GM19043 (cell line): Measurements from ENCODE around the gene GRB14.
"Not testable (repeated sequence)": the region's sequence is repeated elsewhere in the genome, so short reads cannot be mapped to it uniquely, and the experiment has no call there.

Experiments used
- ATAC-seq: cut with Tn5 transposase; IDR thresholded peaks from one replicate; pipeline ENCODE4 v1.9.1; 2021; ENCODE audit warnings: low read depth; ENCODE audit not compliant: unreplicated experiment

Gene GRB14

GRCh38 chr2:164560902-164561301 lies 60.4 kb downstream of the GRB14 start:
- ATAC-seq = no peak

DNA sequence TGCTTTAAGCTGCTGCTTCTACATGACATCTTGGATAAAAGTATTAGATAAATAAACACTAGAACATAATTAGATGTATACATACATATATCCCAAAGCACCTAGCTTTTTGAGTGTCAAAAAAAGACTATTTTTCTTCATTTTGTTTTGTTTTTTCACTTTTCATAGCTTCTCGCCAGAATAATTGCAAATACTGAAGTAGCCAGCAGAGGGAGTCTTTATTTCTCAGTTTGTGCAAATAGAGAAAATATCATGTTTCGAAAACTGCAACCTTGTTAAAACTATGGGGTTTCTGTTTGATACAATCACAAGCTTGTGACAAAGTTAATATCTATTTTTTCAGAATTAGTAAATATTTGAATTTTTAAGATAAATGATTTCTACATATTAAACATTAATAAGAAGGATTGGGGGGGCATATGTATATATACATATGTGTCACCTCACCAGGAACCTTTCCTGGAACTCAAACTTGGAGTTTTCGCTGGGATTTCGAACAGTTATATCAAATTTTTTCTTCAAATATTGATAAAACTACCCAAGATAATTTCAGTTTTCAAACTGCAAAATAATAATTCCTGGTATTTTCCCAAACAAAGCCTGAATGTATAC lies 61.0 kb downstream of the GRB14 start:
- ATAC-seq = no peak

GRCh38 chr2:164558450-164558849 lies 62.8 kb downstream of the GRB14 start:
- ATAC-seq = no peak

- no peak for ATAC-seq
Observed at GRCh38 chr2:164554487-164554886, 66.8 kb downstream of the GRB14 start.

DNA sequence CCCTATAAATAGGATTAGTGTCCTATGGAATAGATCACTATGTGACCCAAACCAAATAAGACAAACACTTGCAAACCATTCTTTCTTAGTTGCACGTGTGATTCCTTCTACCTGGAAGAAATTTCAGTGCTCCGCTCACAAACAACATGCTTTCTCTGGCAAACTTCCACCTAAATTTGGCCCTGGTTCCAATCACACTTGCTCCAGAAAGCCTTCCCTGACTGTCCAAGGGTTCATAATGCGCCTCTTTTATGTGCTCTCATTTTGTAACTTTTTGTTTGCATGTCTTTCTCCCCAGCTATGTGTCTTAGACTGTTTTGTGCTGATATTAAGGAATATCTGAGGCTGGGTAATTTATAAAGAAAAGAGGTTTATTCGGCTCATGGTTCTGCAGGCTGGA lies 69.8 kb downstream of the GRB14 start:
- ATAC-seq = no peak

- not testable (repeated sequence) for ATAC-seq
Observed at GRCh38 chr2:164549705-164550104, 71.6 kb downstream of the GRB14 start.

- ATAC-seq = no peak
Observed at GRCh38 chr2:164545484-164545883, 75.8 kb downstream of the GRB14 start.

DNA sequence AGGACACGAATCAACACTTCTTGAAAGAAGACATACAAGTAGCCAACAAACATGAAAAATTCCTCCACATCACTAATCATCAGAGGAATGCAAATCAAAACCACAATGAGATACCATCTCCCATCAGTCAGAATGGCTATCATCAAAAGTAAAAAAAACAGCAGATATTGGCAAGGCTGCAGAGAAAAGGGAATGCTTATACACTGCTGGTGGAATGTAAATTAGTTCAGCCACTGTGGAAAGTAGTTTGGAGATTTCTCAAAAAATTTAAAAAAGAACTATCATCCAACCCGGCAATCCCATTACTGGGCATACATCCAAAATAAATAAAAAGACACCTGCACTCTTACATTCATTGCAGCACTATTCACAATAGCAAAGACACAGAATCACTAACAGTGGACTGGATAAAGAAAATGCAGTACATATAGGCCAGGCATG lies 78.7 kb downstream of the GRB14 start:
- ATAC-seq = no peak

- peak; percentile 70 for ATAC-seq
Observed at GRCh38 chr2:164538240-164538866, 82.9 kb downstream of the GRB14 start.

DNA sequence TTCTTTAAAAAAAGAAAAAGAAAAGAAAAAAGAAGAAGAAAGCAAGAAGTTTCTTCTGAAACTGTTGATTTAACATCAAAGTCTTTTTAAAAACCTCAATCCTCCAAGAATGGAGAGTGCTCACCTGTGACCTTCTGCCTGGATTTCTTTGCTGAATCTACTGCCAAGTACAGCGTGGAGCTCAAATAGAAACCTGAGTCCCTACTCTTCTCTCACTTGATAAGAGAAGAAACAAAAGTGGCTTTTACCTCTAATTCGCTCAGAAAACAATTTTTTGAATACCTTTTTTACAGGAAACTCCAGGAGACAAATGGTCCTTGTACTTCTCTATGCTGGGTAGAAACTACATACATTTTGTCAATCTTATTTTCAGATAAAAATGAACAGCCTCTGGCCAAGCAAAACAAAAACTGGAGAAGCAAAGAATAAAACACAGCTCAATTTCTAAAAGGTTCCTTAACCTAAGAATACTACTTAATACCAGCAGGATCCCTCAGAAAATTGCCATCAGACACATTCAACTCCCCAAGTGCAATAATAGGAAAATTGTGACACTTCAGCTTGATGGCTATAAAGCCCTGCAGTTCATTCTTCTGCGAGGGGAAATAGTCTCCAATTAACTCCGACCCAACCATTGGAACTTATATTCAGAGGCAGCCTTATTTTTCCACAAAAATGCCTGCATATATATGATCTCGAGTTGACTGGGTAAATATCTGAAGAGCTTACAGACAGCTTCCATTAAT lies 85.8 kb downstream of the GRB14 start:
- no peak for ATAC-seq

DNA sequence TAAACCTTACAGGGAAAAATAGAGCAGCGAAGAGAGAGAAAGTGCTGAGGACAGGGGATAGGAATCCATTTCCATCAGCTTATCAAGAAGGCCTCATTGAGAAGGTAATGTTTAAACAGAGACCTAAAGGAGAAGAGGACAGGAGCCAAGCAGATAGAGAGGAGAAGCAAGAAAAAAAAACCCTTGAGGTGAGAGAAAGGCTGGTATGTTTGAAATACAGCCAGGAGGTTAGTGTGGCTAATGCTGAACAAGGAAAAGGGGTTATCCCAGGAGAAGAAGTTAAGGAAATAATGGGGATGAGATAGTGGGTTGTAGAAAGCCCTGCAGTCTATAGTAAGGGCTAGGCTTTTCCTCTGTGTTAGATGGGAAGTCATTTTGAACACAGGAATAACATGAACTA lies 90.8 kb downstream of the GRB14 start:
- no peak for ATAC-seq

DNA sequence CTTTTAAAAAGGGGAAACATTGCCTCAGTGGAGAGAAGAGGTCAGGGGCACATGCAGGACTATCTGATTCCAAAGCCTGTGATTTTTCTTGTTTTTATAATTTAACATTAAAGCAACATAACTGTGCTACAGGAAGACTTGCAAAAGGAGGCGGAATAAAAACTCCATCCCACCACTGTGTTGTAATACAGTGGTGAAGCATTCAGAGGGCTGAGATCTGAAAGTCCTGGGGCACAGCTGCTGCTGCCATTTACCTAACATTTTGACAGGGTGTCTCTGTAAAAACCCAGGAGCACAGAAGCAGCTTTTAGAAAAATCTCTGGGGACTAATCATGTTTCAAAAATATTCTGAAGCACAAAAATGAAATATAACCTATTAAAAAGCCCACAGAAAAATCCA lies 97.6 kb downstream of the GRB14 start:
- ATAC-seq = no peak

DNA sequence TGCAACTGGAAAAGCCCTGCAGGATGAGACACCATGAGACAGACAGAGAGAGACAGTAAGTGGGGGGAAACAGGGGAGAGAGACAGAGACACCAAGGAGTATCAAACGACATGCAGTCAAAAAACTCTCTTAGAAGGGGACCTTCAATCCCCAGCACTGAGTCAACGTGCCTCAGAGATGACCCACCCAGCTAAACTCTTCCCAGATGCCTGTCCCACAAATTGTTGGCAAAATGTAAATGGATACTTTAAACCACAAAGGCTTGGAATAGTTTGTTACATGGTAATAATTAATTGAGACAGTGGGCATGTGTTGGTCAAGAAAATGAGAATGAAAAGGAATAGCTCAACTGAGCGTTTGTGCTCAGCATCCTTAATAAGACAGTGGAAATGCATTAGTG lies 98.3 kb downstream of the GRB14 start:
- no peak for ATAC-seq

- ATAC-seq = no peak
Observed at GRCh38 chr2:164522561-164522981, 98.7 kb downstream of the GRB14 start.

- ATAC-seq = no peak
Observed at GRCh38 chr2:164515734-164516133, 105.5 kb downstream of the GRB14 start.

- no peak for ATAC-seq
Observed at GRCh38 chr2:164515030-164515429, 106.3 kb downstream of the GRB14 start.

GRCh38 chr2:164514491-164514890 lies 106.8 kb downstream of the GRB14 start:
- no peak for ATAC-seq

DNA sequence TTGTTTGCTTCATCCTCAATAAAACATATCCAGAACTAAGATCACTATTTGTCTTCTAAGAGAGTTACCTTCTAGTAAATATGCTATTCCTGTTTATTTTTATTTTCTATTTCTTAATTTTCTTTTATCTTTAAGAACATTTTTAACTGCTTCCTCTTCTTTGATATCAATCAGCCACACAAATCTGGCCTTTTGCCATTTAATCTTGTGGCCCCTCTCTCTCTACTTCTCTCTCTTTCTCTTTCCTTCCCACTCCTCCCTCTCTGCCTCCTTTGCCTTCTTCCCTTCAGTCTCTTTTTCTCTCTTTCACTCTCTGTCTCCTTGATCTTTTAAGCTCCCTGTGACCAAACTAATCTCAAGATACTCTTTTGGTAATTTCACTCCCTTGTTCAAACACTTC lies 108.4 kb downstream of the GRB14 start:
- ATAC-seq = no peak

DNA sequence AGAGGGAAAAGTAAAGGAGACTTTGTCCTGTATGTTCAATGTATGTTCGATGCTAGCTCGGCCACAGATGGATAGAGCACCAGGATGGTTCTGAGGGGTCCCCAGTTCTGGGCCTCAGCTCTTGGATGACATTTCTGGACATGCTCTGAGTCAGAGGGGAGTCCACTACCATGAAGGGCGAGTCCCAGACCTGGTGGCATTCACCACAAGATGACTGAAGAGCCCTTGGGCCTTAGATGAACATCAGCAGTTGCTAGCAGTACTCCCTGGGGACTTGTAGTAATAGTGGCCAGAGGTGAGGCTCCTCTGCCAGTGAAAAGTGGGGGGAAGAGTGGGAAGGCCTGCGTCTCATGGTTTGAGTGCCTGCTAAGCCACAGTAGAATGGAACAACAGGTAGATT lies 109.5 kb downstream of the GRB14 start:
- no peak for ATAC-seq

GRCh38 chr2:164510895-164511294 lies 110.4 kb downstream of the GRB14 start:
- no peak for ATAC-seq

- ATAC-seq = no peak
Observed at GRCh38 chr2:164509137-164509877, 112.0 kb downstream of the GRB14 start.
